GM23338 (cell line): Measurements from ENCODE around the gene ST8SIA1. TPM values are rescaled to one million over a fixed set of nuclear protein-coding genes. Genes with fewer than 3 reads are reported as not detected.

Experiments used
- ATAC-seq: fragments of 200-7000 bp; cut with Tn5 transposase; 3 replicates; pipeline ENCODE4 v1.9.1; 2020
- DNase-seq: peaks from one replicate; pipeline ENCODE4 v3.0.0-alpha.2; 2015; ENCODE audit warnings: low spot score
- H2AFZ ChIP-seq: fragments of 200-600 bp; sonication (generic); 2 replicates; pipeline ENCODE4 v1.8.0; 2016; ENCODE audit warnings: antibody characterized with exemption, mild to moderate bottlenecking, moderate library complexity
- H3F3A ChIP-seq: fragments of 200-600 bp; sonication (generic); replicated peaks from 2 replicates; pipeline ENCODE4 v1.8.0; 2017; ENCODE audit warnings: antibody characterized with exemption, mixed run types, low read depth
- H3K27ac ChIP-seq: fragments of 200-600 bp; sonication (generic); 2 replicates; pipeline ENCODE4 v1.6.1; 2016; ENCODE audit warnings: low read depth
- H3K27me3 ChIP-seq: fragments of 200-600 bp; sonication (generic); 2 replicates; pipeline ENCODE4 v1.8.0; 2016; ENCODE audit warnings: mild to moderate bottlenecking, mixed run types, moderate library complexity; ENCODE audit not compliant: insufficient read depth
- H3K36me3 ChIP-seq: fragments of 200-600 bp; sonication (generic); 2 replicates; pipeline ENCODE4 v1.8.0; 2016; ENCODE audit warnings: mild to moderate bottlenecking; ENCODE audit not compliant: insufficient read depth
- H3K4me1 ChIP-seq: fragments of 200-600 bp; sonication (generic); 2 replicates; pipeline ENCODE4 v1.8.0; 2016; ENCODE audit warnings: mild to moderate bottlenecking, moderate library complexity; ENCODE audit not compliant: insufficient read depth
- H3K4me2 ChIP-seq: fragments of 200-600 bp; sonication (generic); 2 replicates; pipeline ENCODE4 v1.7.1; 2017; ENCODE audit warnings: mixed run types
- H3K4me3 ChIP-seq: fragments of 200-600 bp; sonication (generic); 2 replicates; pipeline ENCODE4 v1.6.1; 2016; ENCODE audit warnings: mixed run types
- H3K79me2 ChIP-seq: fragments of 200-600 bp; sonication (generic); replicated peaks from 2 replicates; pipeline ENCODE4 v1.8.0; 2017; ENCODE audit warnings: mild to moderate bottlenecking; ENCODE audit not compliant: insufficient read depth
- H3K9me2 ChIP-seq: fragments of 200-600 bp; sonication (generic); 2 replicates; pipeline ENCODE4 v1.8.0; 2017; ENCODE audit not compliant: insufficient read depth
- H4K20me1 ChIP-seq: fragments of 200-600 bp; sonication (generic); replicated peaks from 2 replicates; pipeline ENCODE4 v1.8.0; 2017; ENCODE audit warnings: mild to moderate bottlenecking; ENCODE audit not compliant: insufficient read depth
- H3K27ac Mint-ChIP-seq: 2 replicates; pipeline ENCODE4 v1.8.0; 2020; ENCODE audit warnings: inconsistent platforms, mild to moderate bottlenecking, moderate library complexity, mixed read lengths
- H3K27me3 Mint-ChIP-seq: 3 replicates; pipeline ENCODE4 v1.8.0; 2022; ENCODE audit warnings: low read depth, mild to moderate bottlenecking, moderate library complexity, mixed read lengths, inconsistent platforms; ENCODE audit not compliant: insufficient read depth, poor library complexity
- H3K36me3 Mint-ChIP-seq: 3 replicates; pipeline ENCODE4 v1.8.0; 2021; ENCODE audit warnings: low read depth, mild to moderate bottlenecking, inconsistent platforms, moderate library complexity, mixed read lengths
- H3K4me1 Mint-ChIP-seq: 3 replicates; pipeline ENCODE4 v1.8.0; 2020; ENCODE audit warnings: mild to moderate bottlenecking, inconsistent platforms, mixed read lengths
- H3K4me3 Mint-ChIP-seq: 3 replicates; pipeline ENCODE4 v1.8.0; 2021; ENCODE audit warnings: moderate library complexity, mild to moderate bottlenecking, inconsistent platforms, mixed read lengths
- H3K9me3 Mint-ChIP-seq: 3 replicates; pipeline ENCODE4 v1.8.0; 2020; ENCODE audit warnings: moderate library complexity, mild to moderate bottlenecking, inconsistent platforms, mixed read lengths
- CREB1 ChIP-seq: fragments of 250-450 bp; sonication (Bioruptor Pico); IDR thresholded peaks from 2 replicates; pipeline ENCODE4 v1.5.0; 2020; ENCODE audit warnings: low read depth, mild to moderate bottlenecking, moderate library complexity
- CTCF ChIP-seq, 2 experiments: fragments of 200-600 bp in 1 of 2; sonication (generic) in 1 of 2; conservative IDR thresholded peaks; 2 replicates each; pipeline versions ENCODE4 v1.5.1 to v1.6.1; 2016 to 2017; ENCODE audit warnings: antibody characterized with exemption in 2 of 2, low read depth in 2 of 2, mild to moderate bottlenecking in 2 of 2, moderate library complexity in 1 of 2
- EZH2phosphoT487 ChIP-seq: fragments of 200-600 bp; sonication (generic); IDR thresholded peaks from one replicate; pipeline ENCODE4 v1.8.1; 2018; ENCODE audit warnings: antibody characterized with exemption; ENCODE audit not compliant: unreplicated experiment
- STAT1 ChIP-seq: IDR thresholded peaks from one replicate; pipeline ENCODE4 v1.6.1; 2016; ENCODE audit warnings: antibody characterized with exemption; ENCODE audit not compliant: unreplicated experiment
- ZNF331 ChIP-seq: fragments of 250-450 bp; sonication (Bioruptor Pico); IDR thresholded peaks from 2 replicates; pipeline ENCODE4 v1.5.0; 2020; ENCODE audit warnings: low read depth, mild to moderate bottlenecking, moderate library complexity
- ZNF462 ChIP-seq: fragments of 250-450 bp; sonication (Bioruptor Pico); IDR thresholded peaks from 2 replicates; pipeline ENCODE4 v1.5.0; 2020; ENCODE audit warnings: mild to moderate bottlenecking, moderate library complexity
- polyA plus RNA-seq: library from polyadenylated mRNA; unstranded; fragments of >200 nt; fragmentation: Nextera tagmentation; extraction: Ambion mirVana; gene quantifications from 2 replicates; pipeline ENCODE4 v1.2.1, GENCODE V29; 2016
- total RNA-seq: library from RNA; depleted of rRNA; stranded (reverse); fragments of >200 nt; shearing (Covaris generic); gene quantifications from 2 replicates; pipeline ENCODE4 v1.2.3, GENCODE V29; 2014

Gene ST8SIA1
- total and polyA plus RNA-seq, 2 experiments from 2014 or later: 2.5 to 5.1 TPM

DNA sequence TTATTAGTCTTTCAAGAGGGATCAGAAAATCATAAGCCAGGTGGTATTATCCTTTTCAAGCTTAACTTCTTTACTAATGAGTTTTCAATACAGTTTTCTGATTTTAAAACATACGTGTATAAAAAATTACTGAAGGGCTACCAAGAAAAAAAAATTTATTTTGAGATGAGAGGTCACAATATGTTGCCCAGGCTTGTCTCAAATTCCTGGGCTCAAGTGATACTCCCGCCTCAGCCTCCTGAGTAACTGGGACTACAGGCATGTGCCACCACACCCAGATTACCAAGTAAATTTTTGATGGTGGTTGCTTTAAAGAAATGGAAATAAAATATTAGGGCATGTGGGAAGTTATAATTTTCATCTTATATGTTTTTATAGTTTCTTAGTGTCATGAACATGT lies 26.7 kb downstream of the ST8SIA1 start (continued):
- no peak for TF ChIP-seq CTCF (conservative IDR thresholded peaks at IDR 0.05; ENCODE audit: low read depth in 2 of 2)
- TF ChIP-seq CREB1 (CRISPR knock-in tag): no peak
- TF ChIP-seq ZNF331 (CRISPR knock-in tag): no peak
- no peak for TF ChIP-seq ZNF462 (CRISPR knock-in tag)
- no peak for TF ChIP-seq STAT1

GRCh38 chr12:22306311-22306710 lies 28.2 kb downstream of the ST8SIA1 start:
- H3K4me3 ChIP-seq: no peak overlapping the region
- H3K27ac ChIP-seq: no peak overlapping the region
- no peak overlapping the region for H3K4me2 ChIP-seq
- peaks cover 2% of the 10 kb centered on the region; the same call in 2 of the 3 replicates for H3K4me1 Mint-ChIP-seq
- ATAC-seq: no peak
- no peaks in the 10 kb centered on the region for H3K79me2 ChIP-seq
- H2AFZ ChIP-seq: no peak overlapping the region
- peaks cover 21% of the 10 kb centered on the region for H3K9me3 Mint-ChIP-seq
- H3K36me3 ChIP-seq: peaks cover 4% of the 10 kb centered on the region; the same call in 1 of the 2 replicates
- H3K27me3 ChIP-seq: no peaks in the 10 kb centered on the region
- DNase-seq: no peak
- no peaks in the 10 kb centered on the region for H4K20me1 ChIP-seq
- peaks cover 8% of the 10 kb centered on the region for H3K9me2 ChIP-seq
- H3K27ac Mint-ChIP-seq: no peak overlapping the region
- H3K4me1 ChIP-seq: peaks cover 7% of the 10 kb centered on the region
- H3K36me3 Mint-ChIP-seq: peaks cover 18% of the 10 kb centered on the region
- H3K27me3 Mint-ChIP-seq: no peaks in the 10 kb centered on the region
- no peaks in the 10 kb centered on the region for H3F3A ChIP-seq
- no peak overlapping the region for H3K4me3 Mint-ChIP-seq
- no peak for TF ChIP-seq ZNF462 (CRISPR knock-in tag)
- no peak for TF ChIP-seq ZNF331 (CRISPR knock-in tag)
- TF ChIP-seq EZH2phosphoT487: no peak
- TF ChIP-seq CREB1 (CRISPR knock-in tag): no peak
